ENCODE measurements around the gene RHOJ. TPM values are rescaled to one million over a fixed set of nuclear protein-coding genes. Genes with fewer than 3 reads are reported as not detected.

The RHOJ gene
- total RNA-seq, 1 experiment from 2014 or later: not detected

GRCh38 chr14:63287666-63288483, 83.6 kb downstream of the RHOJ start:
- DNase-seq: no peak
- Histone ChIP-seq H4K20me1 (ENCODE audit: insufficient read depth, low read depth, low read length) (no peaks in the 10 kb centered on the region), H3K27me3 (ENCODE audit: low read length) (no peaks in the 10 kb centered on the region), H2AFZ (ENCODE audit: low read length) (no peak overlapping the region), H3K4me3 (ENCODE audit: low read length) (no peak overlapping the region), H3K9ac (ENCODE audit: low read length) (no peak overlapping the region), H3K36me3 (ENCODE audit: insufficient read depth, low read length) (no peaks in the 10 kb centered on the region), H3K4me2 (ENCODE audit: low read depth, low read length, poor library complexity, severe bottlenecking) (no peak overlapping the region), H3K4me1 (ENCODE audit: low read length) (no peaks in the 10 kb centered on the region), H3K9me2 (replicated peaks; ENCODE audit: insufficient read depth, low read length) (no peaks in the 10 kb centered on the region), H3K9me3 (ENCODE audit: low read length) (no peaks in the 10 kb centered on the region), H3K27ac (ENCODE audit: low read length) (no peak overlapping the region), H3K79me2 (ENCODE audit: low read length) (no peaks in the 10 kb centered on the region)

- no peak overlapping the region for H2AFZ ChIP-seq (ENCODE audit: low read length)
- no peaks in the 10 kb centered on the region for H3K4me1 ChIP-seq (ENCODE audit: low read length)
- no peaks in the 10 kb centered on the region for H3K36me3 ChIP-seq (ENCODE audit: insufficient read depth, low read length)
- no peaks in the 10 kb centered on the region for H3K79me2 ChIP-seq (ENCODE audit: low read length)
- no peak overlapping the region for H3K27ac ChIP-seq (ENCODE audit: low read length)
- no peak overlapping the region for H3K4me2 ChIP-seq (ENCODE audit: low read depth, low read length, poor library complexity, severe bottlenecking)
- DNase-seq: no peak
- H3K27me3 ChIP-seq (ENCODE audit: low read length): no peaks in the 10 kb centered on the region
- H3K4me3 ChIP-seq (ENCODE audit: low read length): no peak overlapping the region
- no peaks in the 10 kb centered on the region for H4K20me1 ChIP-seq (ENCODE audit: insufficient read depth, low read depth, low read length)
- H3K9me2 ChIP-seq (replicated peaks; ENCODE audit: insufficient read depth, low read length): no peaks in the 10 kb centered on the region
- H3K9me3 ChIP-seq (ENCODE audit: low read length): no peaks in the 10 kb centered on the region
- H3K9ac ChIP-seq (ENCODE audit: low read length): no peak overlapping the region
Measured at GRCh38 chr14:63288853-63289252, 84.6 kb downstream of the RHOJ start.

GRCh38 chr14:63290741-63291430, 86.6 kb downstream of the RHOJ start:
- H3K9me2 ChIP-seq (replicated peaks; ENCODE audit: insufficient read depth, low read length): no peaks in the 10 kb centered on the region
- no peaks in the 10 kb centered on the region for H3K79me2 ChIP-seq (ENCODE audit: low read length)
- H3K27ac ChIP-seq (ENCODE audit: low read length): no peak overlapping the region
- no peaks in the 10 kb centered on the region for H3K4me1 ChIP-seq (ENCODE audit: low read length)
- no peaks in the 10 kb centered on the region for H3K36me3 ChIP-seq (ENCODE audit: insufficient read depth, low read length)
- H4K20me1 ChIP-seq (ENCODE audit: insufficient read depth, low read depth, low read length): no peaks in the 10 kb centered on the region
- H3K9ac ChIP-seq (ENCODE audit: low read length): no peak overlapping the region
- no peak for DNase-seq
- no peak overlapping the region for H3K4me2 ChIP-seq (ENCODE audit: low read depth, low read length, poor library complexity, severe bottlenecking)
- H3K4me3 ChIP-seq (ENCODE audit: low read length): no peak overlapping the region
- no peak overlapping the region for H2AFZ ChIP-seq (ENCODE audit: low read length)
- H3K27me3 ChIP-seq (ENCODE audit: low read length): no peaks in the 10 kb centered on the region
- H3K9me3 ChIP-seq (ENCODE audit: low read length): no peaks in the 10 kb centered on the region

- DNase-seq: no peak
- H3K27ac ChIP-seq (ENCODE audit: low read length): no peak overlapping the region
- H3K9me3 ChIP-seq (ENCODE audit: low read length): no peaks in the 10 kb centered on the region
- H3K4me2 ChIP-seq (ENCODE audit: low read depth, low read length, poor library complexity, severe bottlenecking): no peak overlapping the region
- no peaks in the 10 kb centered on the region for H3K27me3 ChIP-seq (ENCODE audit: low read length)
- H3K4me3 ChIP-seq (ENCODE audit: low read length): no peak overlapping the region
- H2AFZ ChIP-seq (ENCODE audit: low read length): no peak overlapping the region
- H3K9me2 ChIP-seq (replicated peaks; ENCODE audit: insufficient read depth, low read length): no peaks in the 10 kb centered on the region
- no peaks in the 10 kb centered on the region for H3K36me3 ChIP-seq (ENCODE audit: insufficient read depth, low read length)
- no peaks in the 10 kb centered on the region for H3K79me2 ChIP-seq (ENCODE audit: low read length)
- H3K4me1 ChIP-seq (ENCODE audit: low read length): no peaks in the 10 kb centered on the region
- no peak overlapping the region for H3K9ac ChIP-seq (ENCODE audit: low read length)
- H4K20me1 ChIP-seq (ENCODE audit: insufficient read depth, low read depth, low read length): no peaks in the 10 kb centered on the region
Measured at GRCh38 chr14:63292805-63293204, 88.6 kb downstream of the RHOJ start.

GRCh38 chr14:63295231-63295685, 91.0 kb downstream of the RHOJ start:
- no peaks in the 10 kb centered on the region for H4K20me1 ChIP-seq (ENCODE audit: insufficient read depth, low read depth, low read length)
- no peak for DNase-seq
- H3K4me2 ChIP-seq (ENCODE audit: low read depth, low read length, poor library complexity, severe bottlenecking): peak overlapping the region; percentile 3
- no peak overlapping the region for H3K9ac ChIP-seq (ENCODE audit: low read length)
- no peaks in the 10 kb centered on the region for H3K36me3 ChIP-seq (ENCODE audit: insufficient read depth, low read length)
- no peak overlapping the region for H3K27ac ChIP-seq (ENCODE audit: low read length)
- no peak overlapping the region for H2AFZ ChIP-seq (ENCODE audit: low read length)
- no peaks in the 10 kb centered on the region for H3K79me2 ChIP-seq (ENCODE audit: low read length)
- no peaks in the 10 kb centered on the region for H3K27me3 ChIP-seq (ENCODE audit: low read length)
- H3K4me3 ChIP-seq (ENCODE audit: low read length): no peak overlapping the region
- no peaks in the 10 kb centered on the region for H3K9me2 ChIP-seq (replicated peaks; ENCODE audit: insufficient read depth, low read length)
- no peaks in the 10 kb centered on the region for H3K9me3 ChIP-seq (ENCODE audit: low read length)
- H3K4me1 ChIP-seq (ENCODE audit: low read length): no peaks in the 10 kb centered on the region

DNA sequence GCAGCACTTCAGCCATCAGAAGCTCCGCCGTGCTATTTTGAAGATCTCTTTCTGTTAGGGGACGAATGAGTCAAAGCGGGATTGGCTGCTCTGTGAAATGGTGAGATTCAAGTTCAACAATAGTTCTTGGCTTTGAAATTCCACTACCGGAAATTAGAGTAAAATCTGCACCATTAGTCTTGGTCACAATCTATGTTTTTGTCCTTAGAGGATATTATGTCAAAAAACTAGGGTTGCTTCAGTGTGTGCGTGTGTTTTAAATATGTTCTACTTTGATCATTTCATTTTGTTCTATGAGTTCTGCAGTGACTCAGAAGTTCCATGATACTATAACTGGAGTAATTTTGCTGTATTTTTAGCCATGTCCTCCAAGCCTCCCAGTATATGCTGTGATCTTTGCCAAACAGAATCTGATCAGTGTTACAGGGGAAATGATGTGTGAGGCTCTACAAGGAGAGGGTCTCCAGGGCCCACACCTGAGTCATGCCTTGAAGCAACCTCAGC, 91.9 kb downstream of the RHOJ start:
- no peaks in the 10 kb centered on the region for H3K9me2 ChIP-seq (replicated peaks; ENCODE audit: insufficient read depth, low read length)
- H3K36me3 ChIP-seq (ENCODE audit: insufficient read depth, low read length): no peaks in the 10 kb centered on the region
- no peak overlapping the region for H2AFZ ChIP-seq (ENCODE audit: low read length)
- H3K27ac ChIP-seq (ENCODE audit: low read length): no peak overlapping the region
- no peaks in the 10 kb centered on the region for H3K27me3 ChIP-seq (ENCODE audit: low read length)
- DNase-seq: no peak
- peak overlapping the region; percentile 3 for H3K4me2 ChIP-seq (ENCODE audit: low read depth, low read length, poor library complexity, severe bottlenecking)
- H3K9ac ChIP-seq (ENCODE audit: low read length): no peak overlapping the region
- H3K79me2 ChIP-seq (ENCODE audit: low read length): no peaks in the 10 kb centered on the region
- H3K4me1 ChIP-seq (ENCODE audit: low read length): no peaks in the 10 kb centered on the region
- no peaks in the 10 kb centered on the region for H4K20me1 ChIP-seq (ENCODE audit: insufficient read depth, low read depth, low read length)
- H3K4me3 ChIP-seq (ENCODE audit: low read length): no peak overlapping the region
- no peaks in the 10 kb centered on the region for H3K9me3 ChIP-seq (ENCODE audit: low read length)

- H3K4me2 ChIP-seq (ENCODE audit: low read depth, low read length, poor library complexity, severe bottlenecking): no peak overlapping the region
- no peaks in the 10 kb centered on the region for H4K20me1 ChIP-seq (ENCODE audit: insufficient read depth, low read depth, low read length)
- no peaks in the 10 kb centered on the region for H3K9me2 ChIP-seq (replicated peaks; ENCODE audit: insufficient read depth, low read length)
- H3K4me1 ChIP-seq (ENCODE audit: low read length): no peaks in the 10 kb centered on the region
- H3K4me3 ChIP-seq (ENCODE audit: low read length): no peak overlapping the region
- DNase-seq: no peak
- H3K36me3 ChIP-seq (ENCODE audit: insufficient read depth, low read length): no peaks in the 10 kb centered on the region
- H3K9ac ChIP-seq (ENCODE audit: low read length): no peak overlapping the region
- no peaks in the 10 kb centered on the region for H3K9me3 ChIP-seq (ENCODE audit: low read length)
- no peak overlapping the region for H3K27ac ChIP-seq (ENCODE audit: low read length)
- no peaks in the 10 kb centered on the region for H3K27me3 ChIP-seq (ENCODE audit: low read length)
- H2AFZ ChIP-seq (ENCODE audit: low read length): no peak overlapping the region
- no peaks in the 10 kb centered on the region for H3K79me2 ChIP-seq (ENCODE audit: low read length)
Measured at GRCh38 chr14:63297372-63298063, 93.3 kb downstream of the RHOJ start.
